Neural crest cell (in vitro differentiated cells): Measurements from ENCODE around the gene SPINK13. TPM values are rescaled to one million over a fixed set of nuclear protein-coding genes. Genes with fewer than 3 reads are reported as not detected.

Experiments
- DNase-seq: peaks from one replicate; pipeline ENCODE4 v3.0.0; 2021; ENCODE audit warnings: low read depth, mixed read lengths, low spot score
- H3K27ac Mint-ChIP-seq: one replicate; pipeline ENCODE4 v1.8.0; 2021; ENCODE audit warnings: mild to moderate bottlenecking, mixed read lengths; ENCODE audit not compliant: unreplicated experiment
- H3K27me3 Mint-ChIP-seq: 2 replicates; pipeline ENCODE4 v1.8.0; 2021; ENCODE audit warnings: low read depth, mild to moderate bottlenecking, mixed read lengths
- H3K36me3 Mint-ChIP-seq: 2 replicates; pipeline ENCODE4 v1.8.0; 2021; ENCODE audit warnings: low read depth, mild to moderate bottlenecking, mixed read lengths
- H3K4me1 Mint-ChIP-seq: 2 replicates; pipeline ENCODE4 v1.8.0; 2021; ENCODE audit warnings: mixed read lengths
- H3K4me3 Mint-ChIP-seq: one replicate; pipeline ENCODE4 v1.8.0; 2021; ENCODE audit warnings: mild to moderate bottlenecking, mixed read lengths
- H3K9me3 Mint-ChIP-seq: 2 replicates; pipeline ENCODE4 v1.8.0; 2021; ENCODE audit warnings: mixed read lengths
- long read RNA-seq: library from polyadenylated mRNA; unstranded; transcript quantifications from one replicate; pipeline ENCODE4 v2.0.0, GENCODE V29; 2020
- total RNA-seq: library from RNA; stranded (reverse); gene quantifications from 2 replicates; pipeline ENCODE4 v1.2.1, GENCODE V29; 2021
- TF ChIP-seq, protein P1 (sequence below): fragments of 200-600 bp; sonication (generic); conservative IDR thresholded peaks from 2 replicates; pipeline ENCODE4 v1.5.0; 2021; ENCODE audit warnings: antibody characterized with exemption, mild to moderate bottlenecking

The SPINK13 gene, protein sequence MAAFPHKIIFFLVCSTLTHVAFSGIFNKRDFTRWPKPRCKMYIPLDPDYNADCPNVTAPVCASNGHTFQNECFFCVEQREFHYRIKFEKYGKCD
- not detected in 2 replicates for total RNA-seq
- long read RNA-seq: 0 reads

DNA sequence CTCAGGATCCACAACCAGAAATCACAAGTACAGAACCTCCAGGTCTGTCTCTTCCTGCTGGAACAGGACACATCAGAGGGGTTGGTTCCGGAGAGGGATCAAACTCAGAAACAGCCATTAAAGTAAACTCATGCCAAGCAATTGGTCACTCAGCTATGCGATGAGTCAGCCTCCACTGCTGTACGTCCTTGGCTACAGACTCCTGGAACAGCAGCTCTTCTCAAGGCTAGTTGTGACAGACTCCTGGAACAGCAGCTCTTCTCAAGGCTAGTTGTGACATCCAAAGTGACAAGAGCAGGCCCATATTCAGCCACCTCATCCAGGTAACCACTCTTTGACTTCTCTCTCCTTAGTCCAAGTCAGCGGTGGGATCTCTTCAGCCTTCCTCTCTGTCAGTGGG, at the start of gene SPINK13:
SPINK13 (plus strand) TSS at position 229 of the 400 bp plus-strand sequence. CDS start 1,279 bp downstream, outside the sequence.
- no peaks in the 10 kb centered on the region for H3K4me1 Mint-ChIP-seq
- no peak within 1 kb of the TSS for H3K4me3 Mint-ChIP-seq
- H3K9me3 Mint-ChIP-seq: peaks cover 3% of the 10 kb centered on the region
- H3K27ac Mint-ChIP-seq: no peak within 1 kb of the TSS
- TF ChIP-seq, protein P1, sequence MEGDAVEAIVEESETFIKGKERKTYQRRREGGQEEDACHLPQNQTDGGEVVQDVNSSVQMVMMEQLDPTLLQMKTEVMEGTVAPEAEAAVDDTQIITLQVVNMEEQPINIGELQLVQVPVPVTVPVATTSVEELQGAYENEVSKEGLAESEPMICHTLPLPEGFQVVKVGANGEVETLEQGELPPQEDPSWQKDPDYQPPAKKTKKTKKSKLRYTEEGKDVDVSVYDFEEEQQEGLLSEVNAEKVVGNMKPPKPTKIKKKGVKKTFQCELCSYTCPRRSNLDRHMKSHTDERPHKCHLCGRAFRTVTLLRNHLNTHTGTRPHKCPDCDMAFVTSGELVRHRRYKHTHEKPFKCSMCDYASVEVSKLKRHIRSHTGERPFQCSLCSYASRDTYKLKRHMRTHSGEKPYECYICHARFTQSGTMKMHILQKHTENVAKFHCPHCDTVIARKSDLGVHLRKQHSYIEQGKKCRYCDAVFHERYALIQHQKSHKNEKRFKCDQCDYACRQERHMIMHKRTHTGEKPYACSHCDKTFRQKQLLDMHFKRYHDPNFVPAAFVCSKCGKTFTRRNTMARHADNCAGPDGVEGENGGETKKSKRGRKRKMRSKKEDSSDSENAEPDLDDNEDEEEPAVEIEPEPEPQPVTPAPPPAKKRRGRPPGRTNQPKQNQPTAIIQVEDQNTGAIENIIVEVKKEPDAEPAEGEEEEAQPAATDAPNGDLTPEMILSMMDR: no peak
- no peaks in the 10 kb centered on the region for H3K36me3 Mint-ChIP-seq
- H3K27me3 Mint-ChIP-seq: no peaks in the 10 kb centered on the region
- DNase-seq: no peak

GRCh38 chr5:148221508-148221907, 47.1 kb upstream of the SPINK13 start:
- no peak overlapping the region for H3K4me3 Mint-ChIP-seq
- peaks cover 2% of the 10 kb centered on the region for H3K27me3 Mint-ChIP-seq
- TF ChIP-seq, protein P1: no peak
- H3K27ac Mint-ChIP-seq: no peak overlapping the region
- peaks cover 3% of the 10 kb centered on the region for H3K9me3 Mint-ChIP-seq
- no peak for DNase-seq
- no peaks in the 10 kb centered on the region for H3K36me3 Mint-ChIP-seq
- H3K4me1 Mint-ChIP-seq: no peaks in the 10 kb centered on the region

GRCh38 chr5:148224117-148224742, 44.4 kb upstream of the SPINK13 start:
- H3K27ac Mint-ChIP-seq: no peak overlapping the region
- no peaks in the 10 kb centered on the region for H3K4me1 Mint-ChIP-seq
- no peak overlapping the region for H3K4me3 Mint-ChIP-seq
- H3K9me3 Mint-ChIP-seq: no peaks in the 10 kb centered on the region
- H3K36me3 Mint-ChIP-seq: no peaks in the 10 kb centered on the region
- TF ChIP-seq, protein P1: no peak
- peaks cover 2% of the 10 kb centered on the region for H3K27me3 Mint-ChIP-seq
- no peak for DNase-seq

DNA sequence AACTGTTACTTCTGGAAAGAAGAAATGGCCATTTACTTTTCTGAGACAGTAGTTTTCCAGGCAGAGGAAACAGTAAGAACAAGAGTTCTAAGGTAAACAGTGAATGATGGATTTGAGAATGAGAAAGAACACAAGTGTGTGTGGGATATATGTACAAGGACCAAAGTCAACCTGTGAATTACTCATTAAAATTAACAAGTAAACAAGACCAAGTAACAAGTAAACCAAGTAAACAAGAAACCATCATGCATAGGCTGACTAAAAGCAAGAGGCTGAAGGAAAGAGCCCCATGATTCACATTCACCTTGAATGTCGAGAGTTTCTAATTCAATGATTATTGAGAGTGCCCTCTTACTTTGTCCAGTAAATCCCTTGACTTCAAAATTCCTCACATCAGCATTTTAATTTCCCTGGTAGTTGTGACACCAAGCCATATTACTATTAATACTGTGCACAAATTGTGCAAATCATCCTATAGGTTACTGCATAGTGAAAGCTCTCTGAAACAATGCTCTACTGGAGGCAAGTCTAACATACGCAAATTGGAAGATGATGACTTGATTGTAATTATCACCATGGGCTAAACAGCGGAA, 40.1 kb upstream of the SPINK13 start:
- TF ChIP-seq, protein P1: no peak
- H3K4me3 Mint-ChIP-seq: no peak overlapping the region
- peaks cover 2% of the 10 kb centered on the region for H3K9me3 Mint-ChIP-seq
- H3K27me3 Mint-ChIP-seq: peaks cover 2% of the 10 kb centered on the region
- peaks cover 3% of the 10 kb centered on the region for H3K36me3 Mint-ChIP-seq
- H3K27ac Mint-ChIP-seq: no peak overlapping the region
- H3K4me1 Mint-ChIP-seq: no peaks in the 10 kb centered on the region
- no peak for DNase-seq

- no peak overlapping the region for H3K27ac Mint-ChIP-seq
- peaks cover 2% of the 10 kb centered on the region for H3K9me3 Mint-ChIP-seq
- H3K4me3 Mint-ChIP-seq: no peak overlapping the region
- TF ChIP-seq, protein P1: no peak
- H3K36me3 Mint-ChIP-seq: peaks cover 3% of the 10 kb centered on the region
- H3K4me1 Mint-ChIP-seq: no peaks in the 10 kb centered on the region
- DNase-seq: no peak
- H3K27me3 Mint-ChIP-seq: peaks cover 2% of the 10 kb centered on the region
Observed at GRCh38 chr5:148229840-148230239, 38.8 kb upstream of the SPINK13 start.
